ENCODE data around the gene KDM2A. TPM values are rescaled to one million over a fixed set of nuclear protein-coding genes. Genes with fewer than 3 reads are reported as not detected.
A peak's percentile ranks its signal among the peaks of the same experiment; 100 is the strongest.

KDM2A gene
- total and polyA plus RNA-seq, 2 donors (not counting 1 experiment from before 2014, with no cell fraction given) = 132 to 229 TPM

GRCh38 chr11:67267188-67268080, 148.4 kb downstream of the KDM2A start:
- intact Hi-C loops (cut with micrococcal nuclease) = loop anchor here (1.0 to 10.0 kb wide), 4 partner anchors 10 to 317 kb away; partner anchors contain the start of genes CDK2AP2, GSTP1 and PITPNM1
- peaks cover 65 to 68% of the 10 kb centered on the region in 2 donors for H3K4me1 ChIP-seq (ENCODE audit: control insufficient read depth in 2 of 2, insufficient read depth in 2 of 2, low read length in 2 of 2)
- peaks cover 74% of the 10 kb centered on the region for H3K4me1 Mint-ChIP-seq
- peak; percentile 0 for ATAC-seq (ENCODE audit: low read depth)
- peaks cover 3% of the 10 kb centered on the region for H3K27me3 Mint-ChIP-seq
- H4K20me1 ChIP-seq (ENCODE audit: control insufficient read depth, insufficient read depth, low read length, poor library complexity, severe bottlenecking) = peaks cover 56% of the 10 kb centered on the region
- H2AFZ ChIP-seq (ENCODE audit: insufficient read depth, low read depth, low read length, poor library complexity, severe bottlenecking) = peak overlapping the region; percentile 34
- DNase-seq = peak; percentile 60
- POLR2A ChIA-PET = interaction anchor here (0.6 to 7.8 kb wide), 10 partner anchors 10 to 435 kb away, joined by 3 to 131 read pairs (median 13); partner anchors contain the start of genes ANKRD13D, POLD4 and PPP1CA
- peaks cover 95% of the 10 kb centered on the region for H3K79me2 ChIP-seq (ENCODE audit: control insufficient read depth, insufficient read depth, low read length)
- peak overlapping the region; percentile 98 for H3K27ac Mint-ChIP-seq
- H3K9me3 Mint-ChIP-seq (ENCODE audit: insufficient read depth) = no peaks in the 10 kb centered on the region
- H3K4me3 ChIP-seq (ENCODE audit: control extremely low read depth in 1 of 5, extremely low read depth in 1 of 5, insufficient read depth in 1 of 5, low read depth in 2 of 5, low read length in 4 of 5) = peak overlapping the region; percentile 80 to 89 (median 87)
- CTCF ChIA-PET = interaction anchor here (0.9 to 8.9 kb wide), 15 partner anchors 10 to 136 kb away, joined by 3 to 229 read pairs (median 7); partner anchors contain the start of genes ANKRD13D and TBC1D10C
- peak overlapping the region; percentile 92 for H3K4me2 ChIP-seq (replicated peaks; ENCODE audit: low read depth, low read length, poor library complexity, severe bottlenecking)
- H3K36me3 ChIP-seq (replicated peaks in 1 of 2; ENCODE audit: control extremely low read depth in 1 of 2, control insufficient read depth in 1 of 2, extremely low read depth in 1 of 2, insufficient read depth in 2 of 2, low read length in 1 of 2) = peaks cover 0 to 47% of the 10 kb centered on the region in 2 experiments
- TF ChIP-seq EZH2 (IDR thresholded peaks at IDR 0.05; ENCODE audit: borderline replicate concordance, insufficient read depth, low read depth, low read length, poor library complexity, severe bottlenecking) (no peak), CTCF (IDR thresholded peaks at IDR 0.05) (no peak)
- H3K4me3 Mint-ChIP-seq = peak overlapping the region; percentile 98
- H3K27ac ChIP-seq (ENCODE audit: low read length in 2 of 2) = peak overlapping the region; percentile 73 to 82
- H3K27me3 ChIP-seq (replicated peaks in 1 of 4; ENCODE audit: control extremely low read depth in 1 of 4, control insufficient read depth in 3 of 4, insufficient read depth in 4 of 4, low read length in 3 of 4) = no peaks in the 10 kb centered on the region
- WGBS (ENCODE audit: insufficient coverage) = under 1% methylated on average over 23 of the region's 30 CpGs
- no peaks in the 10 kb centered on the region for H3K9me3 ChIP-seq (ENCODE audit: control extremely low read depth in 1 of 3, control insufficient read depth in 2 of 3, insufficient read depth in 1 of 3, low read length in 2 of 3)
- peak overlapping the region; percentile 95 for H3K9ac ChIP-seq (ENCODE audit: low read length)

Measured in B cell (primary cell).